COLO668 (cell line): ENCODE results near the gene ZIC1.

Experiments
- DNase-seq: peaks from one replicate; lab custom pipeline; 2025; ENCODE audit not compliant: unreplicated experiment; lab: John Stamatoyannopoulos, UW

Gene ZIC1

GRCh38 chr3:147380387-147380951 lies 28.7 kb upstream of the ZIC1 start:
- no peak for DNase-seq

GRCh38 chr3:147380977-147381376 lies 28.2 kb upstream of the ZIC1 start:
- DNase-seq: no peak

- no peak for DNase-seq
Measured at GRCh38 chr3:147381596-147381995, 27.6 kb upstream of the ZIC1 start.

- DNase-seq: no peak
Measured at GRCh38 chr3:147383617-147384016, 25.5 kb upstream of the ZIC1 start.

GRCh38 chr3:147384210-147385058 lies 24.7 kb upstream of the ZIC1 start:
- DNase-seq: no peak

- no peak for DNase-seq
Measured at GRCh38 chr3:147385059-147386012, 23.8 kb upstream of the ZIC1 start.

GRCh38 chr3:147387291-147387884 lies 21.8 kb upstream of the ZIC1 start:
- no peak for DNase-seq

GRCh38 chr3:147387885-147388699 lies 21.1 kb upstream of the ZIC1 start:
- DNase-seq: no peak

- no peak for DNase-seq
Measured at GRCh38 chr3:147388700-147389580, 20.2 kb upstream of the ZIC1 start.

GRCh38 chr3:147389717-147390116 lies 19.4 kb upstream of the ZIC1 start:
- no peak for DNase-seq

- DNase-seq: no peak
Measured at GRCh38 chr3:147390589-147391569, 18.3 kb upstream of the ZIC1 start.

- peak; percentile 85 for DNase-seq
Measured at GRCh38 chr3:147391781-147392624, 17.2 kb upstream of the ZIC1 start.

GRCh38 chr3:147392625-147392946 lies 16.6 kb upstream of the ZIC1 start:
- DNase-seq: peak; percentile 57

GRCh38 chr3:147393261-147393942 lies 15.8 kb upstream of the ZIC1 start:
- DNase-seq: no peak

GRCh38 chr3:147393943-147394883 lies 15.0 kb upstream of the ZIC1 start:
- DNase-seq: no peak

GRCh38 chr3:147394884-147395225 lies 14.3 kb upstream of the ZIC1 start:
- DNase-seq: no peak
